ENCODE measurements around the gene SLC12A7.

Gene SLC12A7

GRCh38 chr5:1133510-1134201 is 21.8 kb upstream of the SLC12A7 start:
- peaks cover 43% of the 10 kb centered on the region for H3K4me1 Mint-ChIP-seq
- no peak overlapping the region for H3K4me3 Mint-ChIP-seq
- H3K27me3 Mint-ChIP-seq (ENCODE audit: low read depth, poor library complexity) = peaks cover 11% of the 10 kb centered on the region
- H3K36me3 Mint-ChIP-seq (ENCODE audit: low read depth) = no peaks in the 10 kb centered on the region
- no peak for DNase-seq
- peaks cover 4% of the 10 kb centered on the region for H3K9me3 Mint-ChIP-seq
- no peak for TF ChIP-seq CTCF (IDR thresholded peaks at IDR 0.05)
- no peak overlapping the region for H3K27ac Mint-ChIP-seq

GRCh38 chr5:1133108-1133507 is 21.2 kb upstream of the SLC12A7 start:
- Mint-ChIP-seq H3K4me1 (peaks cover 38% of the 10 kb centered on the region), H3K9me3 (peaks cover 4% of the 10 kb centered on the region), H3K27me3 (ENCODE audit: low read depth, poor library complexity) (peaks cover 10% of the 10 kb centered on the region), H3K27ac (no peak overlapping the region), H3K4me3 (no peak overlapping the region), H3K36me3 (ENCODE audit: low read depth) (no peaks in the 10 kb centered on the region)
- DNase-seq = no peak
- TF ChIP-seq CTCF (IDR thresholded peaks at IDR 0.05) = no peak

GRCh38 chr5:1132570-1132969 is 20.7 kb upstream of the SLC12A7 start:
- no peak for DNase-seq
- Mint-ChIP-seq H3K9me3 (peaks cover 4% of the 10 kb centered on the region), H3K27me3 (ENCODE audit: low read depth, poor library complexity) (peaks cover 13% of the 10 kb centered on the region), H3K4me3 (no peak overlapping the region), H3K27ac (no peak overlapping the region), H3K4me1 (peaks cover 39% of the 10 kb centered on the region), H3K36me3 (ENCODE audit: low read depth) (no peaks in the 10 kb centered on the region)
- no peak for TF ChIP-seq CTCF (IDR thresholded peaks at IDR 0.05)

- peaks cover 33% of the 10 kb centered on the region for H3K4me1 Mint-ChIP-seq
- H3K4me3 Mint-ChIP-seq = no peak overlapping the region
- H3K27me3 Mint-ChIP-seq (ENCODE audit: low read depth, poor library complexity) = peaks cover 11% of the 10 kb centered on the region
Observed at GRCh38 chr5:1131726-1132125, 19.9 kb upstream of the SLC12A7 start.

GRCh38 chr5:1131191-1131621 is 19.3 kb upstream of the SLC12A7 start:
- Mint-ChIP-seq H3K9me3 (no peaks in the 10 kb centered on the region), H3K36me3 (ENCODE audit: low read depth) (no peaks in the 10 kb centered on the region), H3K4me1 (peaks cover 28% of the 10 kb centered on the region), H3K27me3 (ENCODE audit: low read depth, poor library complexity) (peaks cover 10% of the 10 kb centered on the region), H3K27ac (no peak overlapping the region), H3K4me3 (no peak overlapping the region)
- DNase-seq = no peak
- no peak for TF ChIP-seq CTCF (IDR thresholded peaks at IDR 0.05)

More at GRCh38 chr5:1131726-1132125, 19.9 kb upstream of the SLC12A7 start:
- H3K27ac Mint-ChIP-seq = no peak overlapping the region
- H3K9me3 Mint-ChIP-seq = peaks cover 1% of the 10 kb centered on the region
- TF ChIP-seq CTCF (IDR thresholded peaks at IDR 0.05) = no peak
- no peaks in the 10 kb centered on the region for H3K36me3 Mint-ChIP-seq (ENCODE audit: low read depth)
- DNase-seq = no peak
